SK-N-MC (cell line): Measurements from ENCODE around the gene PCCA.

ENCODE experiments used
- DNase-seq: peaks from one replicate; pipeline ENCODE4 v3.0.0-alpha.2; 2011; ENCODE audit warnings: low read depth, low spot score
- H3K27ac ChIP-seq: fragments of 200-600 bp; sonication (generic); 2 replicates; pipeline ENCODE4 v1.5.1; 2016; ENCODE audit warnings: mixed run types
- H3K36me3 ChIP-seq: fragments of 200-600 bp; sonication (generic); 2 replicates; pipeline ENCODE4 v1.6.1; 2017; ENCODE audit warnings: antibody characterized with exemption, low read length, mixed read lengths; ENCODE audit not compliant: insufficient read depth
- H3K4me3 ChIP-seq: fragments of 200-600 bp; sonication (generic); 2 replicates; pipeline ENCODE4 v1.5.1; 2016
- H3K9ac ChIP-seq: fragments of 200-600 bp; sonication (generic); 2 replicates; pipeline ENCODE4 v1.8.0; 2017; ENCODE audit warnings: mixed run types, mixed read lengths; ENCODE audit not compliant: insufficient read length
- H3K9me3 ChIP-seq: fragments of 200-600 bp; sonication (generic); 2 replicates; pipeline ENCODE4 v1.6.1; 2017; ENCODE audit warnings: low read depth, mild to moderate bottlenecking, antibody characterized with exemption, low read length, moderate library complexity, mixed read lengths
- EZH2 ChIP-seq: fragments of 200-600 bp; sonication (generic); IDR thresholded peaks from one replicate; pipeline ENCODE4 v1.6.1; 2017; ENCODE audit warnings: antibody characterized with exemption
- FOXP2 ChIP-seq: optimal IDR thresholded peaks from 2 replicates; pipeline ENCODE3; 2011; ENCODE audit warnings: mild to moderate bottlenecking, moderate library complexity; ENCODE audit not compliant: insufficient read depth; ENCODE audit errors: extremely low read length, control extremely low read depth
- POLR2AphosphoS5 ChIP-seq: IDR thresholded peaks from 2 replicates; pipeline ENCODE4 v1.6.1; 2012; ENCODE audit warnings: mild to moderate bottlenecking, low read depth, low read length, borderline replicate concordance

The PCCA gene

GRCh38 chr13:100330662-100331061, 241.8 kb downstream of the PCCA start:
- H3K9me3 ChIP-seq, result 0 out of 2 replicates have a peak, but pooled peaks cover 8% of the 10 kb centered on the region
- no peak overlapping the region for H3K4me3 ChIP-seq
- no peak overlapping the region for H3K27ac ChIP-seq
- DNase-seq, result no peak
- TF ChIP-seq FOXP2 (no peak), POLR2AphosphoS5 (no peak)
- H3K36me3 ChIP-seq, result peaks cover 62% of the 10 kb centered on the region
- no peak overlapping the region for H3K9ac ChIP-seq

GRCh38 chr13:100333141-100333540, 244.2 kb downstream of the PCCA start:
- Histone ChIP-seq H3K36me3 (peaks cover 56% of the 10 kb centered on the region), H3K27ac (no peak overlapping the region), H3K4me3 (no peak overlapping the region), H3K9ac (no peak overlapping the region), H3K9me3 (0 out of 2 replicates have a peak, but pooled peaks cover 8% of the 10 kb centered on the region)
- no peak for TF ChIP-seq FOXP2
- TF ChIP-seq POLR2AphosphoS5, result no peak
- no peak for TF ChIP-seq EZH2
- DNase-seq, result no peak

DNA sequence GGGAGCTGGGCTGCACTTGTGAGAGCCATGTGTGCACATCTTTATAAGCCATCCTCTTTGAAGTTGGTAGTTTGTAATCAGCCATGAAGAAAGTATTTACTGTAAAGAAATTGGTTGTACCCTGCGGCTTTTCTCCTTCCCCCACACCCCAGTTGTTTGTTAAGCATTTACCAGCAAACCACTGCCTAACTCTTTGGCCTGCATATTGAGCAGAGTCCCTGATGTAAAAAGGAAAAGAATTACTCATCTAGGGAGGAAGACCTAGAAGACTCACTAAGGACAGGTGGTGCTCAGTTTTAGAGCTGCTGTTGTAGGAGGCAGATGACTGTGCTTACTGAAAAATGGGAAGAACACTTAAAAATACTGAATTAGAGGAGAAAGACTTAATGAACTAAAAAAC, 245.3 kb downstream of the PCCA start:
- no peak for TF ChIP-seq EZH2
- no peak for TF ChIP-seq FOXP2
- TF ChIP-seq POLR2AphosphoS5, result no peak
- no peak for DNase-seq
- Histone ChIP-seq H3K4me3 (no peak overlapping the region), H3K27ac (no peak overlapping the region), H3K9me3 (0 out of 2 replicates have a peak, but pooled peaks cover 8% of the 10 kb centered on the region), H3K36me3 (peaks cover 53% of the 10 kb centered on the region), H3K9ac (no peak overlapping the region)

DNA sequence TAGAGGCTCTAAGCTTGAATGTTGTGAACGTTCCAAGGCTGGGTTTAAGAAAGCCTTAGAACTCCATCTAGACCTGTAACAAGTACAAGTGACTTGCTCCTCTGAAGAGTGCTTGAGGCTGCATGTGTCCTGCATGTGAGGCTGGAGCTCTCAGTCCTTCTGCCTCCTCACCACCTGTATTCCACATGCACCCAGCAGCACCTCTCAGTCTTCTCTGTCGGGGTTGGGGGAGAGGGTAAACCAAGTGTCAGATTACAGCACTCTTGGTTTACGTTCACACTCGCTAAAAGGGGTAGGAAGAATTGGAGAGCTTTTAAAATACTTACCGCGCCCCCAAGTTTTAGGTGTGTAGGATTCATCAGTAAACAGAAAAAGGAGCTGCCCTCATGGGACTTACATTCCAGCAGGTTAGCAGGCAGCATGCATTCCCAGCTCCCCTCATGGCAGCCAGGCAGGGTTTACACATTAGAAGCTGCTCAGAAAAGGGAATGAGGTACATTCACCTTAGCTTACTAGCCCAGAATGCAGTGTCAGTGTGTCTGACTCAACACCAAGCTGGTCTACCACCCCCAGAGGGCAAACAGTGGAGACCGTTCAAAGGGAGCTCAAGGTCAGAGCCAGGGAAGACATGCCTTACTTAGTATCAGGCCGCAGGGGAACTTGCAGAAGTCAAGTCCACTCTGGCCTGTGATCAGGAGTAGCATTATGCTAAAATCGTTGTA, 248.1 kb downstream of the PCCA start:
- Histone ChIP-seq H3K9me3 (0 out of 2 replicates have a peak, but pooled peaks cover 8% of the 10 kb centered on the region), H3K4me3 (no peak overlapping the region), H3K9ac (no peak overlapping the region), H3K36me3 (peaks cover 50% of the 10 kb centered on the region), H3K27ac (no peak overlapping the region)
- DNase-seq, result no peak
- no peak for TF ChIP-seq FOXP2
- no peak for TF ChIP-seq EZH2
- no peak for TF ChIP-seq POLR2AphosphoS5

- no peak for TF ChIP-seq EZH2
- no peak for TF ChIP-seq FOXP2
- TF ChIP-seq POLR2AphosphoS5, result no peak
- Histone ChIP-seq H3K36me3 (peaks cover 46% of the 10 kb centered on the region), H3K27ac (no peak overlapping the region), H3K9ac (no peak overlapping the region), H3K4me3 (no peak overlapping the region), H3K9me3 (0 out of 2 replicates have a peak, but pooled peaks cover 8% of the 10 kb centered on the region)
- no peak for DNase-seq
Measured at GRCh38 chr13:100338275-100338674, 249.4 kb downstream of the PCCA start.

DNA sequence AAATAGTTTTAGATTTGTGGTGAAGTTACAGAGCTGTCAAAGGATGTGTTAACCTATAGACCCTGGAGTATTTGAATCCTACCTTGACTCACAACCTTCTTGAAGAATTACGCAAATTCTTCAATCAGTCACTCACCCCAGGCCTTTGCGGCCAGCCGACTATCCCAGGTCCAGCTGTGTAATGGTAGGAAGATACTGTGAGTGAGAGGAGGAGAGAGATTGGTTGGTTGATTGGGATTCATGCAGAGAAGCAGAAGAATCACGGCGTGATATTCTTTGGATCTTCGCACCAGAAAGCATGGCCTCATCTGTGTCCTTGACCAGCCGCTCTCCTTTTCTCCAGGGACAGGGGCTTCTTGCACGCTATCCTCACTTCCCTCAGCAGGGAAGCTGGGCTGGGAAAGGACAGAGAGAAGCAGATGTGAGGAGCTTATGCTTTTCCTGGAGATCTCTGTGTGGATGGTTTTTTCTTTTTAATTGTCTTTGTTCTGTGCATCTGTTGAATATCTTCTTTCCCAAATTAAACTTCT, 250.6 kb downstream of the PCCA start:
- TF ChIP-seq FOXP2 (no peak), POLR2AphosphoS5 (no peak), EZH2 (no peak)
- H3K4me3 ChIP-seq, result no peak overlapping the region
- peaks cover 37% of the 10 kb centered on the region for H3K36me3 ChIP-seq
- DNase-seq, result no peak
- H3K27ac ChIP-seq, result no peak overlapping the region
- 0 out of 2 replicates have a peak, but pooled peaks cover 5% of the 10 kb centered on the region for H3K9me3 ChIP-seq
- H3K9ac ChIP-seq, result no peak overlapping the region

DNA sequence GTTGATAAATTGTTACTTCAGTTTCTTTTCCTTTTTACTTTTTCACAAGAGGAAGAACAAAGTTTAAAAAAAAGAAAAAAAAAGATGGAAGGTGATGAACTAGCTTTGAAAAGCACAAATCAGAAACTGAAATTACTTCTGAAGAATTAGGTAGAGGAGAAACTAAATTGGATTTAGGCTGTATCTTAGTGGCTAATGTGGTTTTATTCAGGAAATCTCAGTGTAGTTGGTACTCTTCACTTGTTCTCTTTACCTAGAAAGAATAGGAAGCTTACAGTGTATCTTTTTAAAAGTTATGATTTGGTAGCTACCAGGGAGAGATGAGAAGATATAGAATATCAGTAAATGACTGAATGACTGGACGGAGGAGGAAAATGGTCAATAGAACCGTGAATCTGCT, 252.0 kb downstream of the PCCA start:
- Histone ChIP-seq H3K9ac (no peak overlapping the region), H3K4me3 (no peak overlapping the region), H3K27ac (no peak overlapping the region), H3K9me3 (no peaks in the 10 kb centered on the region), H3K36me3 (peaks cover 40% of the 10 kb centered on the region)
- no peak for DNase-seq
- TF ChIP-seq POLR2AphosphoS5, result no peak
- TF ChIP-seq EZH2, result no peak
- no peak for TF ChIP-seq FOXP2

DNA sequence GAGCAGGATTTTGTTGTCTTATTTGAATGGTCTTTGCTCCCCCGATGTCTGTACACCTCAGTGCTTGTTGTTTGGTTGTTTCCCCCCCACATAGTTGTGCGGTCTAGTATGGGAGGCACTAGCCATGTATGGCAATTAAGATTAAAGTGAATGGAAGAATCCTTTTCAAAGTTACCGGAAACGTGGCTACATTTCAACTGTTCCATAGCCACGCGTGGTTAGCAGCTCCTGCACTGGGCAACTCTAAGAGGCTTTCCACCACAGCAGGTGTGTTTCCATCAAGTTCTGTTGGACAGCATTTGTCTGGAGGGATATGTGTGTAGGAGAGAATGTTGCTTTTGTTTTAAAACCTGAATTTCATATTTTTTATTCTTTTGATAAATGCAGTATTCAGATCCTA, 252.4 kb downstream of the PCCA start:
- Histone ChIP-seq H3K9me3 (no peaks in the 10 kb centered on the region), H3K36me3 (peaks cover 45% of the 10 kb centered on the region), H3K4me3 (no peak overlapping the region), H3K27ac (no peak overlapping the region), H3K9ac (no peak overlapping the region)
- TF ChIP-seq FOXP2, result no peak
- TF ChIP-seq POLR2AphosphoS5, result no peak
- TF ChIP-seq EZH2, result no peak
- DNase-seq, result no peak
